ENCODE data around the gene TXLNA. TPM values are rescaled to one million over a fixed set of nuclear protein-coding genes. Genes with fewer than 3 reads are reported as not detected.

Gene TXLNA
- total and polyA plus RNA-seq, 7 donors, result 9.0 to 46.7 (median 34.4) TPM

DNA sequence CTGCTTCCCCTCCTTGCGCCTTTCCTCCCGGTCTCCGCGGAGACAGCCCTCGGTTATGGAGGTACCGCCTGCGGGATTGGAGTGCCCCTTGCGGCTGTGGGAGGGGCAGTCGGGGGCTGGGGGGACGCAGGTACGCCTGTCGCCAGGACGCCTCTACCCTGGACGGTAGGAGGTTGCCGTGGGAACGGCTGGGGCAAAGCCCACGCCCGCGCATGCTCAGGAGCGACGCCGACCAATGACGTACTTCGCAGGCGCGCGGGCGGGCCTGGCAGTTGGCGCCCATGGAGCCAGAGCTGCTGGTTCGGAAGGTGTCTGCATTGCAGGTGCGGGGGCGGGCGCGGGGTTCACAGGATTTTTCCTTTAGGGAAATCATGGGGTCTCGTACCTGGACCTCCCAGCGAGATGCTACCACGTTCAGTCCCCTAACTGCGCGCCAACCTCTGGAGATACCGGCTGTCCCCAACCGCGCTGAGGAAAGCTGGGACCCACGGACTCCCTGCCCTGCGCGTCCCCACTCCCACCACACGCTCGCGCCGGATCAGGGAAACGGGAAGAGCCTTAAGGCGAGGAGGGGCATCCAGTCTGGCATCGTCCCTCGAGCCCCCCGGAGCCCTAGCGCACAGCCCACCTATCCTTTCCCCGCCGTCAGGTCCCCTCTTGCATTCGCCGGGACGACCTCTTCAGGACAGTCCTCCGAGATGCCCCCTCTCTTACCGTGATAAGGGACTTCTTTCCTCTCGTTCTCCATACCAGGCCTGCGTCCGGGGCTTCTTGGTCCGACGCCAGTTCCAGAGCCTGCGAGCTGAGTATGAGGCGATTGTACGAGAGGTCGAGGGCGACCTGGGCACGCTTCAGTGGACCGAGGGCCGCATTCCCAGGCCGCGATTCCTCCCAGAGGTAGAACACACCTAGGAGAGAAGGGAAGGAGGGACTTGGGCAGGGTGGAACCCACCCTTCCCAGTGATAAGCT is 26.2 kb downstream of the TXLNA start, which contains the start of gene IQCC:
Gene IQCC (plus strand): TSS at position 271 of the 970 bp plus-strand sequence. CDS start 11 bp downstream, at position 282.
- no peaks in the 10 kb centered on the region for H3K9me3 ChIP-seq
- peaks cover 0 to 42% (median 29%) of the 10 kb centered on the region in 4 donors for H3K4me1 ChIP-seq
- TF ChIP-seq, protein P1, sequence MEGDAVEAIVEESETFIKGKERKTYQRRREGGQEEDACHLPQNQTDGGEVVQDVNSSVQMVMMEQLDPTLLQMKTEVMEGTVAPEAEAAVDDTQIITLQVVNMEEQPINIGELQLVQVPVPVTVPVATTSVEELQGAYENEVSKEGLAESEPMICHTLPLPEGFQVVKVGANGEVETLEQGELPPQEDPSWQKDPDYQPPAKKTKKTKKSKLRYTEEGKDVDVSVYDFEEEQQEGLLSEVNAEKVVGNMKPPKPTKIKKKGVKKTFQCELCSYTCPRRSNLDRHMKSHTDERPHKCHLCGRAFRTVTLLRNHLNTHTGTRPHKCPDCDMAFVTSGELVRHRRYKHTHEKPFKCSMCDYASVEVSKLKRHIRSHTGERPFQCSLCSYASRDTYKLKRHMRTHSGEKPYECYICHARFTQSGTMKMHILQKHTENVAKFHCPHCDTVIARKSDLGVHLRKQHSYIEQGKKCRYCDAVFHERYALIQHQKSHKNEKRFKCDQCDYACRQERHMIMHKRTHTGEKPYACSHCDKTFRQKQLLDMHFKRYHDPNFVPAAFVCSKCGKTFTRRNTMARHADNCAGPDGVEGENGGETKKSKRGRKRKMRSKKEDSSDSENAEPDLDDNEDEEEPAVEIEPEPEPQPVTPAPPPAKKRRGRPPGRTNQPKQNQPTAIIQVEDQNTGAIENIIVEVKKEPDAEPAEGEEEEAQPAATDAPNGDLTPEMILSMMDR (IDR thresholded peaks at IDR 0.05), result no peak
- TF ChIP-seq POLR2A (IDR thresholded peaks at IDR 0.05), result no peak
- TF ChIP-seq EP300 (IDR thresholded peaks at IDR 0.05), result no peak
- peak; percentile 69 to 84 (median 81) for TF ChIP-seq POLR2AphosphoS5 (IDR thresholded peaks at IDR 0.05)
- intact Hi-C loops (cut with DNase I), result loop anchor here (5.0 kb wide), 1 partner anchor 187 kb away; the partner anchor contains the start of gene BSDC1
- WGBS, 2 donors, result 1 to 2% methylated on average over 77 of the region's 77 CpGs
- no peaks in the 10 kb centered on the region for H3K36me3 ChIP-seq
- H3K4me3 ChIP-seq, result peak within 1 kb of the TSS; percentile 33 to 62 (median 60)
- peak within 1 kb of the TSS; percentile 25 to 68 (median 66) for H3K27ac ChIP-seq
- peak; percentile 93 for DNase-seq
- H3K27me3 ChIP-seq, result no peaks in the 10 kb centered on the region

DNA sequence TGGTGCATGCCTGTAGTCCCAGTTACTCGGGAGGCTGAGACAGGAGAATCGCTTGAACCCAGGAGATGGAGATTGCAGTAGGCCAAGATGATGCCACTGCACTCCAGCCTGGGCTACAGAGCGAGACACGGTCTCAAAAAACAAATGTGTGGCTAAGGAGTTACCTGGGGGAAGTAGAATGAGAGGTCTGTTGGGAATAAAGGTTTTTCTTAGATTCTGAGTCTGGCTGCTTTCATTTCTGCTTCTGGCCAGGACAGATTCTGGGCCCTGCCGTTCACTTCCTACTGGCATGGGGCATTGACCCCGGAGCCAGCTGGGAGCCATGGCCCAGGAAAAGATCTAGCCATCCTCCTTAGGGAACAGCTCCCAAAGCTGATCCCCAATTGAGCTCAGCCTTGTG is 29.0 kb downstream of the TXLNA start:
- no peak for DNase-seq
- Histone ChIP-seq H3K4me1 (peaks cover 0 to 23% (median 17%) of the 10 kb centered on the region in 4 donors), H3K9me3 (no peaks in the 10 kb centered on the region), H3K27me3 (no peaks in the 10 kb centered on the region), H3K27ac (no peak overlapping the region), H3K4me3 (no peak overlapping the region), H3K36me3 (no peaks in the 10 kb centered on the region)
- intact Hi-C loops (cut with DNase I), result loop anchor here (5.0 kb wide), 1 partner anchor 184 kb away; the partner anchor contains the start of gene BSDC1
- TF ChIP-seq POLR2A (IDR thresholded peaks at IDR 0.05) (no peak), POLR2AphosphoS5 (IDR thresholded peaks at IDR 0.05) (no peak)
- WGBS, 2 donors, result 64 to 71% methylated on average over 6 of the region's 6 CpGs

DNA sequence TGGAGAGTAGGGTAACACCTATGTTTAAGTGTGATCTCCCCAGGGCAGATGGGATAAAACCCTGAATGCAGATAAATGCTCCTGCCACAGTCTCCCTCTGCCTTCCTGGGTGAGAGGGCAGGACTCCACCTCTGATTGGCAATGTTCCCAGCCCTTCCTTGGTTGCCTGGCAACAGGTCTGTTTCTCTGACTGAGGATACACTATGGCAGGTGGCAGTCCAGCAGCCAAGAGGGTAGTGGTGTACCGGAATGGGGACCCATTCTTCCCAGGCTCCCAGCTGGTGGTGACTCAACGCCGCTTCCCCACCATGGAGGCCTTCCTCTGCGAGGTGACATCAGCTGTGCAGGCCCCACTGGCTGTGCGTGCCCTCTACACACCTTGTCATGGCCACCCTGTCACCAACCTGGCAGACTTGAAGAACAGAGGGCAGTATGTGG is 29.4 kb downstream of the TXLNA start, which contains the start of gene DCDC2B:
Gene DCDC2B (plus strand): TSS at position 199 of the 438 bp plus-strand sequence. CDS start 5 bp downstream, at position 204.
- no peaks in the 10 kb centered on the region for H3K9me3 ChIP-seq
- no peak within 1 kb of the TSS for H3K4me3 ChIP-seq
- H3K27ac ChIP-seq, result no peak within 1 kb of the TSS
- WGBS, 2 donors, result 21 to 70% methylated on average over 5 of the region's 5 CpGs
- TF ChIP-seq POLR2AphosphoS5 (IDR thresholded peaks at IDR 0.05) (no peak), EP300 (IDR thresholded peaks at IDR 0.05) (no peak), POLR2A (IDR thresholded peaks at IDR 0.05) (no peak)
- TF ChIP-seq, protein P1 (IDR thresholded peaks at IDR 0.05), result no peak
- intact Hi-C loops (cut with DNase I), result loop anchor here (5.0 kb wide), 1 partner anchor 183 kb away; the partner anchor contains the start of gene BSDC1
- no peak for DNase-seq
- H3K4me1 ChIP-seq, result peaks cover 0 to 23% (median 17%) of the 10 kb centered on the region in 4 donors
- peaks cover 0 to 2% (median 0%) of the 10 kb centered on the region in 4 donors for H3K36me3 ChIP-seq
- H3K27me3 ChIP-seq, result no peaks in the 10 kb centered on the region

DNA sequence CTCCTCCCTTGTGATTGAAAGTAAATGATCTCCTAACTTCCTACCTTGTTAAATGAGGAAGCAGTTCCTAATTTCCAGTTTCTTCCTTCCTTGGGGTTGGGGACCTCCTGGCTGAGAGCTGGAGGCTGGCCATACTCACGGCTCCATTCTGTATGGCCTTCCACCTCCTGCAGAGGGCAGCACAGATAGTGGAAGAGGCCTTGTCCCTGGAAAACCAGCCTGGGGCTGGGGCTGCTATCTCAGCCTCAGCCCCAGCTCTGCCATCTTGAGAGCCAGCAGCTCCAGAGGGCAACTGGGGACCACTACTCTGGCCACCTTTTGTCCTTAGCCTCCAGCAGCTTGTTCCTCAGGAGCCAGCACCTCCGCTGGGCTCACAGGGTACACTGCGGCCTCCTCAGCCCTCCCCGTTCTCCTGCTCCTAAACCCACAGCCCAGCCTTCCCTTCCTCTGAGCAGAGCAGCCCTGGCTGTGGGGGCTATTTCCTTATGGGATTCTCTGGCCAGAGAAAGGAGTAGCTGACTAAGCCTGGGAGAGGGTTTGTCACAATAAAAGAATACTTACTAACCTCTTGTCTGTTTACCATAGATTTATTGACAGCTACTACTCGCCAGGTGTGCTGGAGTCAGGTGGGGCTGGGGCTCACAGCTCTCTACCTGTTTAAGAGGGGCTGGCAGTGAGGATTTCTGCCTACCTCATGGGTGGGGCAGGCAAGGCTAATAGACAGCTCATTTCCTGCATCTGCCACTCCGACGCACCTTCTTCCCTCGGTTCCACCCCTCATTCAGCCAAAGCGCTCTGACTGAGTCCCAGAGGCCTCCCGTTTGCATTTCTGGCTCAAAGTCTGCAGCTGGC is 36.4 kb downstream of the TXLNA start:
- WGBS, 2 donors, result 18 to 62% methylated on average over 10 of the region's 10 CpGs
- peaks cover 0 to 56% (median 14%) of the 10 kb centered on the region in 4 donors for H3K36me3 ChIP-seq
- TF ChIP-seq EP300 (IDR thresholded peaks at IDR 0.05) (no peak), POLR2AphosphoS5 (IDR thresholded peaks at IDR 0.05) (no peak), POLR2A (IDR thresholded peaks at IDR 0.05) (no peak)
- TF ChIP-seq, protein P1 (IDR thresholded peaks at IDR 0.05), result peak; percentile 17 to 58 (median 49)
- no peak for DNase-seq
- peak overlapping the region in 1 of 4 donors; percentile 34 for H3K27ac ChIP-seq
- no peaks in the 10 kb centered on the region for H3K9me3 ChIP-seq
- intact Hi-C loops (cut with DNase I), result loop anchor here (5.0 kb wide), 1 partner anchor 196 kb away; no protein-coding TSS in a partner anchor
- H3K4me3 ChIP-seq, result no peak overlapping the region
- H3K4me1 ChIP-seq, result peaks cover 0 to 8% (median 3%) of the 10 kb centered on the region in 4 donors
- H3K27me3 ChIP-seq, result no peaks in the 10 kb centered on the region
